Kidney tubule cell (primary cell): Measurements from ENCODE around the gene RPTOR.
A peak's percentile ranks its signal among the peaks of the same experiment; 100 is the strongest.

Source experiments
- DNase-seq: peaks from one replicate; pipeline ENCODE4 v3.0.0-alpha.2; 2018; ENCODE audit warnings: low spot score

The RPTOR gene

GRCh38 chr17:80644536-80644935 lies 99.9 kb downstream of the RPTOR start:
- DNase-seq = no peak

- DNase-seq = no peak
Measured at GRCh38 chr17:80645706-80646325, 101.2 kb downstream of the RPTOR start.

GRCh38 chr17:80646328-80646727 lies 101.7 kb downstream of the RPTOR start:
- DNase-seq = no peak

GRCh38 chr17:80647746-80648145 lies 103.1 kb downstream of the RPTOR start:
- DNase-seq = peak; percentile 84

GRCh38 chr17:80649200-80649644 lies 104.6 kb downstream of the RPTOR start:
- peak; percentile 23 for DNase-seq

GRCh38 chr17:80649672-80650330 lies 105.2 kb downstream of the RPTOR start:
- peak; percentile 82 for DNase-seq

GRCh38 chr17:80650331-80650672 lies 105.7 kb downstream of the RPTOR start:
- DNase-seq = no peak

- no peak for DNase-seq
Measured at GRCh38 chr17:80650751-80651518, 106.3 kb downstream of the RPTOR start.

- peak; percentile 8 for DNase-seq
Measured at GRCh38 chr17:80652756-80653330, 108.2 kb downstream of the RPTOR start.

GRCh38 chr17:80653856-80654255 lies 109.2 kb downstream of the RPTOR start:
- DNase-seq = no peak

GRCh38 chr17:80655608-80656007 lies 111.0 kb downstream of the RPTOR start:
- DNase-seq = peak; percentile 43

GRCh38 chr17:80656590-80656989 lies 112.0 kb downstream of the RPTOR start:
- no peak for DNase-seq

GRCh38 chr17:80657561-80657960 lies 112.9 kb downstream of the RPTOR start:
- DNase-seq = no peak

- no peak for DNase-seq
Measured at GRCh38 chr17:80658821-80659220, 114.2 kb downstream of the RPTOR start.

- DNase-seq = no peak
Measured at GRCh38 chr17:80659651-80660050, 115.0 kb downstream of the RPTOR start.

- no peak for DNase-seq
Measured at GRCh38 chr17:80660527-80661198, 116.0 kb downstream of the RPTOR start.

- no peak for DNase-seq
Measured at GRCh38 chr17:80662557-80662956, 117.9 kb downstream of the RPTOR start.

GRCh38 chr17:80663781-80664206 lies 119.2 kb downstream of the RPTOR start:
- no peak for DNase-seq

GRCh38 chr17:80664217-80664790 lies 119.7 kb downstream of the RPTOR start:
- DNase-seq = no peak

GRCh38 chr17:80665792-80666191 lies 121.2 kb downstream of the RPTOR start:
- no peak for DNase-seq

- DNase-seq = peak; percentile 14
Measured at GRCh38 chr17:80666867-80667266, 122.2 kb downstream of the RPTOR start.
